Ramos (cell line): ENCODE results near the gene VKORC1L1.
"Not testable (repeated sequence)": the region's sequence is repeated elsewhere in the genome, so short reads cannot be mapped to it uniquely, and the experiment has no call there.

Source experiments
- in situ Hi-C: fragments of 300-500 bp; cut with MboI; formaldehyde crosslinking; loops from one replicate; pipeline ENCODE4 v1.14.3; 2022; ENCODE audit warnings: low sequenced_read_pairs; ENCODE audit not compliant: unreplicated experiment

The VKORC1L1 gene

GRCh38 chr7:65880242-65880641 is 7.4 kb downstream of the VKORC1L1 start:
- in situ Hi-C loops = not testable (repeated sequence)

GRCh38 chr7:65884983-65885382 is 12.1 kb downstream of the VKORC1L1 start:
- in situ Hi-C loops = not testable (repeated sequence)

- in situ Hi-C loops = not testable (repeated sequence)
These were observed 12.7 kb downstream of the VKORC1L1 start for GRCh38 chr7:65885533-65885932.

- in situ Hi-C loops = not testable (repeated sequence)
These were observed 15.7 kb downstream of the VKORC1L1 start for GRCh38 chr7:65888434-65889156.

GRCh38 chr7:65889722-65890121 is 16.8 kb downstream of the VKORC1L1 start:
- in situ Hi-C loops = not testable (repeated sequence)

- in situ Hi-C loops = no loop called here
These were observed 19.3 kb downstream of the VKORC1L1 start for GRCh38 chr7:65892161-65892560.

GRCh38 chr7:65892835-65893234 is 20.0 kb downstream of the VKORC1L1 start:
- in situ Hi-C loops = no loop called here

GRCh38 chr7:65896279-65896870 is 23.5 kb downstream of the VKORC1L1 start:
- in situ Hi-C loops = no loop called here

GRCh38 chr7:65897289-65897688 is 24.4 kb downstream of the VKORC1L1 start:
- in situ Hi-C loops = not testable (repeated sequence)

- in situ Hi-C loops = not testable (repeated sequence)
These were observed 26.0 kb downstream of the VKORC1L1 start for GRCh38 chr7:65898677-65899447.

- in situ Hi-C loops = no loop called here
These were observed 29.4 kb downstream of the VKORC1L1 start for GRCh38 chr7:65902306-65902705.

GRCh38 chr7:65907501-65908198 is 34.8 kb downstream of the VKORC1L1 start:
- in situ Hi-C loops = no loop called here

DNA sequence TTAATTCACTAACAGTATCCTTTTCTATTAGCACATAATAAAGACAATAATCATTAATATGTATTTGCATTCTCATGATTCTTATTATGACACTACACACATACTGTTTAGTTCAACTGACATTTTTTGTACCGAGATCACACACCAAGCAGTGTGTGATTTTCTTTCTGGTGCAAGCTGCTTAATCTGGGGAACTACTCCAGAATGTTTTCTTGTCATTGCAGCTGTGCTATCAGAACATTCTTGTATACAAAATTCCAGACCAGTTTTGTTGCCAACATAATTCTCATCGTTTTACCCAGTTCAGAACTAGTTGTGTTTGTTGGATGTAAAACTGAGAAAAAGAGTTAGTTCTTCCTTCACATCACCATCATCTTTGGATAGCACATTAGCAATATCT is 37.4 kb downstream of the VKORC1L1 start:
- in situ Hi-C loops = no loop called here

GRCh38 chr7:65912237-65912636 is 39.4 kb downstream of the VKORC1L1 start:
- in situ Hi-C loops = no loop called here

- in situ Hi-C loops = no loop called here
These were observed 43.2 kb downstream of the VKORC1L1 start for GRCh38 chr7:65915921-65916657.

- in situ Hi-C loops = no loop called here
These were observed 50.4 kb downstream of the VKORC1L1 start for GRCh38 chr7:65923316-65923715.

- in situ Hi-C loops = no loop called here
These were observed 51.3 kb downstream of the VKORC1L1 start for GRCh38 chr7:65924193-65924592.

DNA sequence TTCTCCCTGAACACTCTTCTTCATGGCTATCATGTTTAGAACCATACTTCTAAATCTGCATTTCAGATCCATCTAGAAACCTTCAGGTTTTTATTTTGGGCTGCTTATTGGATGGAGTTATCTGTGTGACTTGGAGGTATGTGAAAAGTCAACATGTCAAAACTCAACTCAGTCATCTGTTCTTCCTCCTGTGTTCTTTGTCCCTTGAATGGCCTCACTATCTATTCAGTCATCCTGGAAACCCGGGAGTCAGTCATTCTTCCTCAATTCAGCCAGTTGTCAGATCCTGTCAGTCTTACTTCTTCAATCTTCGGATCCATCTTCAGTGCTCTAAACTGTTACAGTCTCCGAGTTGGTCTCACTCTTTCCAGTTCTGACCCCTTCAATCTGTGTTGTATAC is 52.2 kb downstream of the VKORC1L1 start:
- in situ Hi-C loops = no loop called here

DNA sequence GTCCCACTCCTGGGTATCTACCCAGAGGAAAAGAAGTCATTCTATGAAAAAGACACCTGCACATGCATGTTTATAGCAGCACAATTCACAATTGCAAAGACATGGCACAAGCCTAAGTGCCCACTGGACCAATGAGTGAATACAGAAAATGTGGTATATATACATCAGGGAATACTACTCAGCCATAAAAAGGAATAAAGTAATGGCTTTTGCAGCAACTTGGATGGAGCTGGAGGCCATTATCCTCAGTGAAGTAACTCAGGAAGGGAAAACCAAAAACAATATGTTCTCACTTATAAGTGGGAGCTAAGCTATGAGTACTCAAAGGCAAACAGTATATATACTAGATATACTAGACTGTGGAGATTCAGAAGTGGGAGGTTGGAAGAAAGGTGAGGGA is 53.7 kb downstream of the VKORC1L1 start:
- in situ Hi-C loops = no loop called here
